HCT116 (cell line): ENCODE results near the gene SOAT2. TPM values are rescaled to one million over a fixed set of nuclear protein-coding genes. Genes with fewer than 3 reads are reported as not detected.
A peak's percentile ranks its signal among the peaks of the same experiment; 100 is the strongest.

ENCODE experiments used
- ATAC-seq: fragments of 200-7000 bp; cut with Tn5 transposase; 2 replicates; pipeline ENCODE4 v1.9.1; 2020; ENCODE audit warnings: mild to moderate bottlenecking, moderate library complexity
- BruUV-seq: library from RNA; stranded (reverse); fragments of 400-500 nt; replicated peaks from 2 replicates; lab custom pipeline; 2021; lab: Mats Ljungman, UMichigan
- CTCF ChIA-PET: fragments of 300-600 bp; sonication (Branson Sonifier 250); formaldehyde crosslinking; loops from one replicate; lab custom pipeline; 2021; ENCODE audit warnings: antibody characterized with exemption; lab: Charles Lee
- POLR2A ChIA-PET: fragments of 300-600, 350-600 bp; sonication (Branson Sonifier 250); formaldehyde crosslinking; loops from one replicate; lab custom pipeline; 2021; ENCODE audit warnings: antibody characterized with exemption; lab: Charles Lee
- RAD21 ChIA-PET, 2 experiments: fragments of 300-600 bp; sonication (Branson Sonifier 250); formaldehyde crosslinking; loops; one replicate each; lab custom pipeline; 2023; ENCODE audit warnings: low total read pairs in 2 of 2; ENCODE audit not compliant: uncharacterized antibody in 2 of 2, unreplicated experiment in 2 of 2, low non-redundant PET in 1 of 2; lab: Charles Lee
- DNase-seq: peaks from one replicate; pipeline ENCODE4 v3.0.0-alpha.2; 2010; ENCODE audit warnings: low read depth, low spot score
- H2AFZ ChIP-seq: fragments of 200-600 bp; shearing (Covaris generic), sonication (generic); 2 replicates; pipeline ENCODE4 v1.6.1; 2017; ENCODE audit warnings: low read depth, mixed run types, mixed read lengths, antibody characterized with exemption, low read length; ENCODE audit not compliant: poor library complexity, severe bottlenecking
- H3K27ac ChIP-seq: 2 replicates; pipeline ENCODE4 v1.5.1; 2012; ENCODE audit warnings: low read depth, low read length
- H3K27me3 ChIP-seq: fragments of 200-600 bp; sonication (generic); 2 replicates; pipeline ENCODE4 v1.6.1; 2016; ENCODE audit warnings: mixed run types, low read length, mixed read lengths; ENCODE audit not compliant: insufficient read depth
- H3K36me3 ChIP-seq, 2 experiments: fragments of 200-500 bp in 1 of 2; fragments of 200-600 bp in 1 of 2; sonication (Bioruptor generic) in 1 of 2; sonication (generic) in 1 of 2; 2 replicates each; pipeline versions ENCODE4 v1.5.1 to v1.6.1; 2014 to 2016; ENCODE audit warnings: low read length in 2 of 2, inconsistent platforms in 1 of 2, mixed read lengths in 1 of 2, mixed run types in 1 of 2; ENCODE audit not compliant: insufficient read depth in 2 of 2, control insufficient read depth in 1 of 2
- H3K4me1 ChIP-seq, 2 experiments: fragments of 200-600 bp in 1 of 2; sonication (generic) in 1 of 2; 2 replicates each; pipeline versions ENCODE4 v1.5.1 to v1.6.1; 2012 to 2017; ENCODE audit warnings: low read length in 2 of 2, inconsistent platforms in 1 of 2, mild to moderate bottlenecking in 1 of 2, mixed read lengths in 1 of 2, mixed run types in 1 of 2, moderate library complexity in 1 of 2; ENCODE audit not compliant: insufficient read depth in 2 of 2, control insufficient read depth in 1 of 2
- H3K4me2 ChIP-seq: fragments of 200-600 bp; sonication (generic); 2 replicates; pipeline ENCODE4 v1.6.1; 2017; ENCODE audit warnings: mixed run types, low read length, mixed read lengths
- H3K4me3 ChIP-seq, 2 experiments: fragments of 200-600 bp in 1 of 2; sonication (generic) in 1 of 2; replicated peaks in 1 of 2; 2 replicates each; pipeline ENCODE4 v1.5.1; 2011 to 2016; ENCODE audit warnings: low read length in 2 of 2, control low read depth in 1 of 2, low read depth in 1 of 2, mild to moderate bottlenecking in 1 of 2, mixed read lengths in 1 of 2, mixed run types in 1 of 2
- H3K79me2 ChIP-seq: fragments of 200-600 bp; sonication (generic); 2 replicates; pipeline ENCODE4 v1.6.1; 2017; ENCODE audit warnings: mild to moderate bottlenecking, mixed run types, low read length, moderate library complexity, mixed read lengths; ENCODE audit not compliant: insufficient read depth
- H3K9ac ChIP-seq: fragments of 200-600 bp; sonication (generic); 2 replicates; pipeline ENCODE4 v1.6.1; 2016; ENCODE audit warnings: low read length, mixed read lengths
- H3K9me2 ChIP-seq: fragments of 200-600 bp; sonication (generic), shearing (Covaris generic); 2 replicates; pipeline ENCODE4 v1.6.1; 2017; ENCODE audit warnings: mixed run types, mild to moderate bottlenecking, moderate library complexity; ENCODE audit not compliant: insufficient read depth
- H3K9me3 ChIP-seq, 2 experiments: fragments of 200-500 bp in 1 of 2; fragments of 200-600 bp in 1 of 2; sonication (Bioruptor generic) in 1 of 2; sonication (generic) in 1 of 2; 2 replicates each; pipeline ENCODE4 v1.6.1; 2014 to 2017; ENCODE audit warnings: low read length in 2 of 2, mixed read lengths in 2 of 2, inconsistent platforms in 1 of 2, low read depth in 1 of 2, mild to moderate bottlenecking in 1 of 2, mixed run types in 1 of 2, moderate library complexity in 1 of 2; ENCODE audit not compliant: control insufficient read depth in 1 of 2, insufficient read depth in 1 of 2
- H4K20me1 ChIP-seq: fragments of 200-600 bp; sonication (generic), shearing (Covaris generic); 2 replicates; pipeline ENCODE4 v1.6.1; 2017; ENCODE audit warnings: mixed run types, mild to moderate bottlenecking, moderate library complexity; ENCODE audit not compliant: insufficient read depth
- ATF3 ChIP-seq: IDR thresholded peaks from 2 replicates; pipeline ENCODE4 v1.6.1; 2012
- ELF1 ChIP-seq: IDR thresholded peaks from 2 replicates; pipeline ENCODE4 v1.6.1; 2012; ENCODE audit warnings: low read depth, borderline replicate concordance
- EZH2 ChIP-seq: fragments of 200-600 bp; sonication (generic); IDR thresholded peaks from 2 replicates; pipeline ENCODE4 v1.6.1; 2017; ENCODE audit warnings: antibody characterized with exemption, mixed run types
- SP1 ChIP-seq: IDR thresholded peaks from 2 replicates; pipeline ENCODE4 v1.6.1; 2012; ENCODE audit warnings: low read depth
- SRF ChIP-seq: IDR thresholded peaks from 2 replicates; pipeline ENCODE4 v1.6.1; 2012; ENCODE audit warnings: low read depth
- TCF7L2 ChIP-seq: IDR thresholded peaks from 2 replicates; pipeline ENCODE4 v1.7.0; 2011; ENCODE audit warnings: borderline replicate concordance, inconsistent platforms; ENCODE audit not compliant: insufficient read depth, insufficient read length; ENCODE audit errors: extremely low read depth
- YY1 ChIP-seq: IDR thresholded peaks from 2 replicates; pipeline ENCODE4 v1.6.1; 2011; ENCODE audit warnings: low read length, low read depth, moderate library complexity, mild to moderate bottlenecking; ENCODE audit not compliant: insufficient replicate concordance; ENCODE audit errors: extremely low read depth
- ZFX ChIP-seq: fragments of 450-650 bp; IDR thresholded peaks from 2 replicates; pipeline ENCODE4 v1.6.1; 2017
- ZNF274 ChIP-seq: fragments of 200-500 bp; sonication (Bioruptor generic); IDR thresholded peaks from 2 replicates; pipeline ENCODE4 v1.6.1; 2014; ENCODE audit warnings: mild to moderate bottlenecking, low read depth, low read length, inconsistent platforms
- intact Hi-C: fragments of 100-400 bp; cut with micrococcal nuclease; formaldehyde crosslinking; loops from 2 replicates; pipeline ENCODE4 v1.10.0; 2022
- total RNA-seq: library from RNA; stranded (reverse); gene quantifications from one replicate; pipeline ENCODE4 v1.2.1, GENCODE V29; 2021; ENCODE audit not compliant: unreplicated experiment
- TF ChIP-seq, protein P1 (sequence below), 3 experiments: fragments of 200-600 bp in 1 of 3; sonication (generic) in 1 of 3; IDR thresholded peaks in 2 of 3; conservative IDR thresholded peaks in 1 of 3; 2 replicates each; pipeline ENCODE4 v1.5.1; 2012 to 2017; ENCODE audit warnings: low read depth in 2 of 3, low read length in 2 of 3, antibody characterized with exemption in 1 of 3, borderline replicate concordance in 1 of 3, control low read depth in 1 of 3, mild to moderate bottlenecking in 1 of 3, mixed read lengths in 1 of 3, mixed run types in 1 of 3, moderate library complexity in 1 of 3; ENCODE audit not compliant: insufficient read depth in 1 of 3

The SOAT2 gene
- total RNA-seq, 1 experiment from 2014 or later, result 0.17 TPM

DNA sequence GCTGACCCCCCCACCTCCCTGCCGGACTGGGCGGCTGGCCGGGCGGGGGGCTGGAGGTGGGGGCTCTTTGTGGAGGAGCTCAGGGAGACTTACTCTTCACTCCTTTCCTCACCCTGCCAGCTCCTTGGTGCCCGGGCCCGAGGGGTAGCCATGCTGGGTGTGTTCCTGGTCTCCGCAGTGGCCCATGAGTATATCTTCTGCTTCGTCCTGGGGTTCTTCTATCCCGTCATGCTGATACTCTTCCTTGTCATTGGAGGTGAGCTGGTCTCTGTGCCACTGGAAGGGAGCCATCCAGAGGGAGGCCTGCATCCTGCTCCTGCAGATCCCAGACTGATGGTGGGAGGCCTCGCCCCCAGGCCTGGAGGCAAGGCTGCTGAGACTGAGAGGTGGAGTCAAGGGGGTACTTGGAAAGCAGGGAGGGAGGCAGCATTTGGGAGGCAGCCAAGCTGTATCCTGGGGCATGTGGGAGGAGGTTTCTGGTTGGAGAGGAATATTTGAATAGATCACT lies 19.7 kb downstream of the SOAT2 start:
- Histone ChIP-seq H2AFZ (no peak overlapping the region), H3K36me3 (no peaks in the 10 kb centered on the region), H4K20me1 (no peaks in the 10 kb centered on the region), H3K79me2 (no peaks in the 10 kb centered on the region), H3K4me3 (no peak overlapping the region), H3K27me3 (no peaks in the 10 kb centered on the region), H3K27ac (no peak overlapping the region), H3K4me1 (no peaks in the 10 kb centered on the region), H3K4me2 (no peak overlapping the region), H3K9me3 (no peaks in the 10 kb centered on the region), H3K9ac (no peak overlapping the region), H3K9me2 (no peaks in the 10 kb centered on the region)
- ChIA-PET CTCF (no interaction called here), POLR2A (no interaction called here), RAD21 (no interaction called here)
- DNase-seq (no peak), ATAC-seq (0 out of 2 replicates have a peak, but pooled peaks have one; percentile 20)
- intact Hi-C loops, result no loop called here
- BruUV-seq, result no TSS peak
- TF ChIP-seq, protein P1, sequence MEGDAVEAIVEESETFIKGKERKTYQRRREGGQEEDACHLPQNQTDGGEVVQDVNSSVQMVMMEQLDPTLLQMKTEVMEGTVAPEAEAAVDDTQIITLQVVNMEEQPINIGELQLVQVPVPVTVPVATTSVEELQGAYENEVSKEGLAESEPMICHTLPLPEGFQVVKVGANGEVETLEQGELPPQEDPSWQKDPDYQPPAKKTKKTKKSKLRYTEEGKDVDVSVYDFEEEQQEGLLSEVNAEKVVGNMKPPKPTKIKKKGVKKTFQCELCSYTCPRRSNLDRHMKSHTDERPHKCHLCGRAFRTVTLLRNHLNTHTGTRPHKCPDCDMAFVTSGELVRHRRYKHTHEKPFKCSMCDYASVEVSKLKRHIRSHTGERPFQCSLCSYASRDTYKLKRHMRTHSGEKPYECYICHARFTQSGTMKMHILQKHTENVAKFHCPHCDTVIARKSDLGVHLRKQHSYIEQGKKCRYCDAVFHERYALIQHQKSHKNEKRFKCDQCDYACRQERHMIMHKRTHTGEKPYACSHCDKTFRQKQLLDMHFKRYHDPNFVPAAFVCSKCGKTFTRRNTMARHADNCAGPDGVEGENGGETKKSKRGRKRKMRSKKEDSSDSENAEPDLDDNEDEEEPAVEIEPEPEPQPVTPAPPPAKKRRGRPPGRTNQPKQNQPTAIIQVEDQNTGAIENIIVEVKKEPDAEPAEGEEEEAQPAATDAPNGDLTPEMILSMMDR (IDR thresholded peaks at IDR 0.05 in 2 of 3, conservative IDR thresholded peaks at IDR 0.05 in 1 of 3; ENCODE audit: borderline replicate concordance in 1 of 3, insufficient read depth in 1 of 3, low read depth in 2 of 3, low read length in 2 of 3), result no peak
- TF ChIP-seq ZFX, result no peak
- no peak for TF ChIP-seq YY1
- TF ChIP-seq ELF1, result no peak
- TF ChIP-seq SP1, result no peak
- no peak for TF ChIP-seq ATF3
- no peak for TF ChIP-seq TCF7L2
- no peak for TF ChIP-seq SRF
- no peak for TF ChIP-seq EZH2
- TF ChIP-seq ZNF274, result no peak
